HCT116 (cell line): Measurements from ENCODE around the gene IMMP2L.

Experiments used
- CEBPB ChIP-seq: IDR thresholded peaks from 2 replicates; pipeline ENCODE4 v1.6.1; 2012; ENCODE audit warnings: low read depth
- EGR1 ChIP-seq: IDR thresholded peaks from 2 replicates; pipeline ENCODE4 v1.6.1; 2012; ENCODE audit warnings: low read depth
- EZH2phosphoT487 ChIP-seq: fragments of 200-600 bp; IDR thresholded peaks from 2 replicates; pipeline ENCODE4 v1.6.1; 2018; ENCODE audit warnings: antibody characterized with exemption, borderline replicate concordance
- JUND ChIP-seq: IDR thresholded peaks from 2 replicates; pipeline ENCODE4 v1.6.1; 2012
- POLR2A ChIP-seq: IDR thresholded peaks from 2 replicates; pipeline ENCODE4 v1.7.0; 2011; ENCODE audit warnings: borderline replicate concordance; ENCODE audit not compliant: insufficient read depth, insufficient read length; ENCODE audit errors: extremely low read depth
- POLR2AphosphoS5 ChIP-seq: IDR thresholded peaks from 2 replicates; pipeline ENCODE4 v1.6.1; 2011; ENCODE audit warnings: mild to moderate bottlenecking, low read depth, low read length, moderate library complexity
- RAD21 ChIP-seq: IDR thresholded peaks from 2 replicates; pipeline ENCODE4 v1.6.1; 2012; ENCODE audit warnings: low read depth, mild to moderate bottlenecking
- SIN3A ChIP-seq: IDR thresholded peaks from 2 replicates; pipeline ENCODE4 v1.6.1; 2012; ENCODE audit warnings: low read depth
- SP1 ChIP-seq: IDR thresholded peaks from 2 replicates; pipeline ENCODE4 v1.6.1; 2012; ENCODE audit warnings: low read depth
- SRF ChIP-seq: IDR thresholded peaks from 2 replicates; pipeline ENCODE4 v1.6.1; 2012; ENCODE audit warnings: low read depth
- TF ChIP-seq, protein P1 (sequence below), 3 experiments: fragments of 200-600 bp in 1 of 3; sonication (generic) in 1 of 3; IDR thresholded peaks in 2 of 3; conservative IDR thresholded peaks in 1 of 3; 2 replicates each; pipeline ENCODE4 v1.5.1; 2012 to 2017; ENCODE audit warnings: low read depth in 2 of 3, low read length in 2 of 3, antibody characterized with exemption in 1 of 3, borderline replicate concordance in 1 of 3, control low read depth in 1 of 3, mild to moderate bottlenecking in 1 of 3, mixed read lengths in 1 of 3, mixed run types in 1 of 3, moderate library complexity in 1 of 3; ENCODE audit not compliant: insufficient read depth in 1 of 3
- TF ChIP-seq, protein P2 (sequence below): IDR thresholded peaks from 2 replicates; pipeline ENCODE4 v1.6.1; 2012; ENCODE audit warnings: low read depth
- TF ChIP-seq, protein P3 (sequence below): IDR thresholded peaks from 2 replicates; pipeline ENCODE4 v1.6.1; 2012

GRCh38 chr7:111242141-111242755 is 320.0 kb downstream of the IMMP2L start:
- no peak for TF ChIP-seq EGR1
- no peak for TF ChIP-seq SRF
- TF ChIP-seq, protein P1, sequence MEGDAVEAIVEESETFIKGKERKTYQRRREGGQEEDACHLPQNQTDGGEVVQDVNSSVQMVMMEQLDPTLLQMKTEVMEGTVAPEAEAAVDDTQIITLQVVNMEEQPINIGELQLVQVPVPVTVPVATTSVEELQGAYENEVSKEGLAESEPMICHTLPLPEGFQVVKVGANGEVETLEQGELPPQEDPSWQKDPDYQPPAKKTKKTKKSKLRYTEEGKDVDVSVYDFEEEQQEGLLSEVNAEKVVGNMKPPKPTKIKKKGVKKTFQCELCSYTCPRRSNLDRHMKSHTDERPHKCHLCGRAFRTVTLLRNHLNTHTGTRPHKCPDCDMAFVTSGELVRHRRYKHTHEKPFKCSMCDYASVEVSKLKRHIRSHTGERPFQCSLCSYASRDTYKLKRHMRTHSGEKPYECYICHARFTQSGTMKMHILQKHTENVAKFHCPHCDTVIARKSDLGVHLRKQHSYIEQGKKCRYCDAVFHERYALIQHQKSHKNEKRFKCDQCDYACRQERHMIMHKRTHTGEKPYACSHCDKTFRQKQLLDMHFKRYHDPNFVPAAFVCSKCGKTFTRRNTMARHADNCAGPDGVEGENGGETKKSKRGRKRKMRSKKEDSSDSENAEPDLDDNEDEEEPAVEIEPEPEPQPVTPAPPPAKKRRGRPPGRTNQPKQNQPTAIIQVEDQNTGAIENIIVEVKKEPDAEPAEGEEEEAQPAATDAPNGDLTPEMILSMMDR (IDR thresholded peaks at IDR 0.05 in 2 of 3, conservative IDR thresholded peaks at IDR 0.05 in 1 of 3; ENCODE audit: borderline replicate concordance in 1 of 3, insufficient read depth in 1 of 3, low read depth in 2 of 3, low read length in 2 of 3) = no peak
- TF ChIP-seq, protein P2, sequence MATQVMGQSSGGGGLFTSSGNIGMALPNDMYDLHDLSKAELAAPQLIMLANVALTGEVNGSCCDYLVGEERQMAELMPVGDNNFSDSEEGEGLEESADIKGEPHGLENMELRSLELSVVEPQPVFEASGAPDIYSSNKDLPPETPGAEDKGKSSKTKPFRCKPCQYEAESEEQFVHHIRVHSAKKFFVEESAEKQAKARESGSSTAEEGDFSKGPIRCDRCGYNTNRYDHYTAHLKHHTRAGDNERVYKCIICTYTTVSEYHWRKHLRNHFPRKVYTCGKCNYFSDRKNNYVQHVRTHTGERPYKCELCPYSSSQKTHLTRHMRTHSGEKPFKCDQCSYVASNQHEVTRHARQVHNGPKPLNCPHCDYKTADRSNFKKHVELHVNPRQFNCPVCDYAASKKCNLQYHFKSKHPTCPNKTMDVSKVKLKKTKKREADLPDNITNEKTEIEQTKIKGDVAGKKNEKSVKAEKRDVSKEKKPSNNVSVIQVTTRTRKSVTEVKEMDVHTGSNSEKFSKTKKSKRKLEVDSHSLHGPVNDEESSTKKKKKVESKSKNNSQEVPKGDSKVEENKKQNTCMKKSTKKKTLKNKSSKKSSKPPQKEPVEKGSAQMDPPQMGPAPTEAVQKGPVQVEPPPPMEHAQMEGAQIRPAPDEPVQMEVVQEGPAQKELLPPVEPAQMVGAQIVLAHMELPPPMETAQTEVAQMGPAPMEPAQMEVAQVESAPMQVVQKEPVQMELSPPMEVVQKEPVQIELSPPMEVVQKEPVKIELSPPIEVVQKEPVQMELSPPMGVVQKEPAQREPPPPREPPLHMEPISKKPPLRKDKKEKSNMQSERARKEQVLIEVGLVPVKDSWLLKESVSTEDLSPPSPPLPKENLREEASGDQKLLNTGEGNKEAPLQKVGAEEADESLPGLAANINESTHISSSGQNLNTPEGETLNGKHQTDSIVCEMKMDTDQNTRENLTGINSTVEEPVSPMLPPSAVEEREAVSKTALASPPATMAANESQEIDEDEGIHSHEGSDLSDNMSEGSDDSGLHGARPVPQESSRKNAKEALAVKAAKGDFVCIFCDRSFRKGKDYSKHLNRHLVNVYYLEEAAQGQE = no peak
- TF ChIP-seq RAD21 = no peak
- no peak for TF ChIP-seq SP1
- TF ChIP-seq EZH2phosphoT487 = no peak
- TF ChIP-seq POLR2AphosphoS5 = no peak
- TF ChIP-seq POLR2A = no peak
- TF ChIP-seq CEBPB = no peak
- no peak for TF ChIP-seq JUND
- TF ChIP-seq SIN3A = no peak
- TF ChIP-seq, protein P3, sequence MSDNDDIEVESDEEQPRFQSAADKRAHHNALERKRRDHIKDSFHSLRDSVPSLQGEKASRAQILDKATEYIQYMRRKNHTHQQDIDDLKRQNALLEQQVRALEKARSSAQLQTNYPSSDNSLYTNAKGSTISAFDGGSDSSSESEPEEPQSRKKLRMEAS = no peak
